Central memory CD8-positive, alpha-beta T cell (primary cell): ENCODE data around the gene SUPT3H.

Source experiments
- ATAC-seq: fragments of 150-1000 bp; cut with Tn5 transposase; replicated peaks from 2 replicates; pipeline ENCODE4 v1.10.0; 2022; ENCODE audit warnings: mild to moderate bottlenecking, moderate FRiP score, moderate number of reproducible peaks; ENCODE audit not compliant: poor library complexity, severe bottlenecking; ENCODE audit errors: extremely low read depth
- DNase-seq, 2 donors: peaks; one replicate each; pipeline ENCODE4 v3.0.0; 2021; ENCODE audit warnings: low spot score in 2 of 2
- H3K27ac Mint-ChIP-seq: one replicate; pipeline ENCODE4 v1.8.0; 2022; ENCODE audit warnings: low read depth, mild to moderate bottlenecking, moderate library complexity, mixed read lengths
- H3K27me3 Mint-ChIP-seq: one replicate; pipeline ENCODE4 v1.8.0; 2022; ENCODE audit warnings: mixed read lengths
- H3K36me3 Mint-ChIP-seq: one replicate; pipeline ENCODE4 v1.8.0; 2022; ENCODE audit warnings: mild to moderate bottlenecking, moderate library complexity, mixed read lengths; ENCODE audit not compliant: insufficient read depth
- H3K4me1 Mint-ChIP-seq: one replicate; pipeline ENCODE4 v1.8.0; 2022; ENCODE audit warnings: mixed read lengths
- H3K4me3 Mint-ChIP-seq: one replicate; pipeline ENCODE4 v1.8.0; 2022; ENCODE audit warnings: mild to moderate bottlenecking, moderate library complexity, mixed read lengths
- H3K9me3 Mint-ChIP-seq: one replicate; pipeline ENCODE4 v1.8.0; 2022; ENCODE audit warnings: mixed read lengths

The SUPT3H gene

DNA sequence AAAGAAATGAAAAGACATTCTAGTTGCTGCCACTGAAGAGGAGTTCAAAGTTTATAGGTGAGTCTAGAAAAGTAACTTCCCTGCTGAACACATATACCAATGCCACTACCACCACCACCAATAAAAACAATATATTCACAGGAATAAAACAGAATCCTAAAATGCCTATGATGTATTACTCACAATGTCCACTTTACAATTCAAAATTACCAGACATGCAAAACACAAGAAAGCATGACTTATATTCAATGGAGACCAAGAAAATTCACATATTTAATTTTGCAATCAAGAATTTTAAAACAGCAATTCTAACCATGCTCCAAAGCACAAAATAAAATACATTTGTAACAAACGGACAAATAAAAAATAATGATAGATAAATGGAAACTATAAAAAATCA, 434.9 kb downstream of the SUPT3H start:
- ATAC-seq (no peak), DNase-seq (no peak)
- Mint-ChIP-seq H3K36me3 (no peaks in the 10 kb centered on the region), H3K4me3 (no peak overlapping the region), H3K4me1 (peaks cover 6% of the 10 kb centered on the region), H3K9me3 (no peaks in the 10 kb centered on the region), H3K27ac (no peak overlapping the region), H3K27me3 (no peaks in the 10 kb centered on the region)

DNA sequence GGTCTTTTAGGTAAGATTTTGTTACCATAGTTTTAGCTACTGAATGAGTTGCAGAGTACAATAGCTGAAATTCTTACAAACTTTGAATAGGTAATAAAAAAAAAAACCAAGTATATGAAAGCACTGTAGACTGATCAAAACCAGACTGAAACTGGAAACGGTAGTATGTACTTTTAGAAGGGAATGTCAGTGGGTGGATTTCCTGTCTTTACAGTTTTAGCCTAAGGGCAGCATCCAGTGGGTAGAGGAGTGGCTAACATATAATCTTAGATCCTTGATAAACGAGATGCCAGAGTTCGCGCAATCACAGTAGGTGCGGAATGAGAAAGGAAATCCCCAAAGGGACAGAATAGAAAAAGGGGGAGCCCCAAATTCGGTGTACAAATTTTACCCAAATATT, 435.5 kb downstream of the SUPT3H start:
- no peak overlapping the region for H3K27ac Mint-ChIP-seq
- peaks cover 6% of the 10 kb centered on the region for H3K4me1 Mint-ChIP-seq
- no peak for DNase-seq
- no peaks in the 10 kb centered on the region for H3K9me3 Mint-ChIP-seq
- no peak for ATAC-seq
- no peaks in the 10 kb centered on the region for H3K27me3 Mint-ChIP-seq
- no peak overlapping the region for H3K4me3 Mint-ChIP-seq
- no peaks in the 10 kb centered on the region for H3K36me3 Mint-ChIP-seq

DNA sequence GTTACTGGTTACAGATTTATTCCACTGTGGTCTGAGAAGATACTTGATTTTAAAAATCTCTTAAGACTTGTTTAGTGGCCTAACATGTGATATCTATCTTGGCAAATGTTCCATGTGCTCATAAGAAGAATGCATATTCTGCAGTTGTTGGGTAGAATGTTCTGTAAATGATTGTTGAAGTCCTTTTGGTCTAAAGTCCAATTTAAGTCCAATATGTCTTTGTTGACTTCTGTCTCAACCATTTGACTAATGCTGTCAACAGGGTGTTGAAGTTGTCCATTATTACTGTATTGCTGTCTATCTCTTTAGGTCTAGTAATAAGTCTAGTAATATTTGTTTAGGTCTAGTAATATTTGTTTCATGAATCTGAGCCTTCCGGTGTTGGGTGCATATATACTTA, 437.4 kb downstream of the SUPT3H start:
- DNase-seq (no peak), ATAC-seq (no peak)
- peaks cover 2% of the 10 kb centered on the region for H3K36me3 Mint-ChIP-seq
- no peaks in the 10 kb centered on the region for H3K27me3 Mint-ChIP-seq
- peaks cover 20% of the 10 kb centered on the region for H3K4me1 Mint-ChIP-seq
- H3K4me3 Mint-ChIP-seq = no peak overlapping the region
- no peaks in the 10 kb centered on the region for H3K9me3 Mint-ChIP-seq
- no peak overlapping the region for H3K27ac Mint-ChIP-seq

DNA sequence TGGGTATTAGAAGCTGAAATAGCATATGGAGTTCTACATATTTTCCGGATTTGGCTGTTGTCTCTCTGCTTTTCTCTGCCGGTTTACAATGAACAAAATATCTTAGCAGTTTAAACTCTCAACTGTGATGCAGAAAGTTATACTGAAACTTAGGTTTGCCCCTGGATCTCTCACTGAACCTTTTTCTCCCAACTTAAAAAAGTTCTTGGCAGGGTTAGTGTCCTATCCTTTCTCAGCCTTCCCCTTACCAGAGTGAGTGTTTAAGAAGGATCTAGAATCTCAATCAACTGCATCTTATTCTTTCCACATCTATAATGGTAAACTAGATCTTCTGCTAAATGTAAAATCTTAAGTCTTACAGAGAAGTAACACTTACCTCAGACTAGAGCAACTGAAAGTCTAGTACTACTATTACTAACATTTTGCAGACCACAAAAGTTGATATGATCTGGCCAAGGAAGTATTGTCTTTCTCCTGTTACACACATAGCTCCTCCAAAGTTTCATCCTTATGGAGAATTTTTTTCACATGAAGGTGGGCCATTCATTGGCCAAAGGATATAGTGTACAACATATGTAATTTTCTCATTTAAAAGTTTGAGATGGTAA, 441.9 kb downstream of the SUPT3H start:
- peaks cover 41% of the 10 kb centered on the region for H3K4me1 Mint-ChIP-seq
- no peaks in the 10 kb centered on the region for H3K9me3 Mint-ChIP-seq
- peaks cover 7% of the 10 kb centered on the region for H3K36me3 Mint-ChIP-seq
- ATAC-seq = peak; percentile 15
- DNase-seq = no peak
- H3K4me3 Mint-ChIP-seq = peak overlapping the region; percentile 55
- peak overlapping the region; percentile 96 for H3K27ac Mint-ChIP-seq
- no peaks in the 10 kb centered on the region for H3K27me3 Mint-ChIP-seq

DNA sequence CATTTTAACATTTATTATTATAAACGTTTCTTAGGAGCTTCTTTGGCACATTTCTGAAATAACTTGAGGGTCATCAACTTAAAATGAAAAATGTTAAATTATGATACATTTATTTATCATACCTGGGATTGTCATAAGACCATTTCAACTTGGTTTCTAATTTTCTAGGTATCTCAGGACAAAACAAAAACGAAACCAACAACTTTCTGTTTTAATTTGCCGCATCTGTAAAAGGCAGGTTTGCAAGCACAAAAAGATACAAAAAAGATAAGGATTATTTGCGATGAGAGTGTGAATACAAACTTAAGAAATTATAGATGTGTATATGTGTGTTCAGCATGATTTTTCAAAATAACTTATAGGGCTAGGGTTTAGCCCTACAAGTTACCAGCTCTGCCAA, 444.6 kb downstream of the SUPT3H start:
- DNase-seq (no peak), ATAC-seq (peak; percentile 48)
- Mint-ChIP-seq H3K27ac (peak overlapping the region; percentile 97), H3K27me3 (no peaks in the 10 kb centered on the region), H3K36me3 (peaks cover 11% of the 10 kb centered on the region), H3K9me3 (peaks cover 4% of the 10 kb centered on the region), H3K4me3 (peak overlapping the region; percentile 77), H3K4me1 (peaks cover 45% of the 10 kb centered on the region)

DNA sequence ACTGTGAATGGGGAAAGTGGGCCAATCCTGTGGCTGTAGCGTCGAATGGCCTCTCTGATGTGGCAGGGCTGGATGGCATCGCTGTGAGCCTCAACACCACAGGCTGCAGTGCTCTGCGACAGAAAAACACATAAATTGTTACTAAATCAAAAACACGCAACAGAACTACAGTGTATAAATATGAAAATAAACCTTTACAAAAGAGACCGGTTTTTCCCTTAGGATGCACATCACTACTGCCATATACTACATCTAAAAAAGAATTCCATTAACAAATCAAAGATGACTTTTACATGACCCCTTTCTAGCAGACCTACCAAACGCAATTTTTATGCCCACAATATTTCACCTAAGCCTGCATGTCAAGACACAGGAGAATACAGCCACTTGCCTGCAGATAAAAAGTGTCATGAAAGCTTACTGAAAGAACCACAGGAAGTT, 445.1 kb downstream of the SUPT3H start:
- Mint-ChIP-seq H3K36me3 (peaks cover 11% of the 10 kb centered on the region), H3K27me3 (no peaks in the 10 kb centered on the region), H3K4me3 (peak overlapping the region; percentile 77), H3K27ac (peak overlapping the region; percentile 97), H3K4me1 (peaks cover 47% of the 10 kb centered on the region), H3K9me3 (peaks cover 6% of the 10 kb centered on the region)
- DNase-seq (peak; percentile 28 to 46), ATAC-seq (peak; percentile 81)

DNA sequence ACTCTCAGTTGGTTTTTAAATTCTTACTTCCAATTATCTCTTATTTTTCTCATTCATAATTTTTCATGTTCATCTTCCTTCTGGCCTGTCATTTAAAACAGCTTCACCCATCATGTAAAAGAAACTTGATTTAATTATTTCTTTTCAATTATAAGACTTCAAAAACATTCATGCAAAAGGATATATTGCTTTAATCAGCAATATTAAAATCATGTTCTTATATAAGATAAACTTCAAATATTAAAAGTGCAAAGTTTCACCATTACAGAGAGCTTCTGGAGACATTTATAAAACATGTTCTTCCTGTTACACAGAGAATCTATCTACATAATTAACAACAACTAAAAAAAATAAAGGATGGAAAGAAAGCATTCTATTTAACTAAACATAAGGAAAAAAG, 446.3 kb downstream of the SUPT3H start:
- peak overlapping the region; percentile 97 for H3K27ac Mint-ChIP-seq
- DNase-seq (no peak), ATAC-seq (no peak)
- peaks cover 11% of the 10 kb centered on the region for H3K36me3 Mint-ChIP-seq
- H3K27me3 Mint-ChIP-seq = no peaks in the 10 kb centered on the region
- peaks cover 43% of the 10 kb centered on the region for H3K4me1 Mint-ChIP-seq
- H3K4me3 Mint-ChIP-seq = peak overlapping the region; percentile 77
- H3K9me3 Mint-ChIP-seq = peaks cover 6% of the 10 kb centered on the region

DNA sequence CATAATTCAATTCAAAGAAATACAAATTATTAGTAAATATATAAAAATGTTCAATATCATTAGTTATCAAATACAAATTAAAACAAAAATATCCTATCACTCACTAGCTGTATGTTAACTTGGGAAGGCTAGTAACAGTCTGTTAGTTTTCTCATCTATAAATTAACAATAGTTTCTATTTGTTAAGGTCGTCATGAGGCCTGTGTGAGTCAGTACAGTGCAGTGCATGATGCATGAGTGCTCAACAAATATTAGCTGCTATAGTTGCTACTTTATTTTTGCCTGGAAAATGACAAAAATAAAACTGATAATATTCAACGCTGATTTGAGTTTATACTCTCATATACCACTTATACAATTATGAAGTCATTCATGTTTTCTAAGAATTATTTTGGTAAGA, 451.2 kb downstream of the SUPT3H start:
- H3K27ac Mint-ChIP-seq = peak overlapping the region; percentile 16
- DNase-seq = no peak
- H3K4me1 Mint-ChIP-seq = peaks cover 41% of the 10 kb centered on the region

DNA sequence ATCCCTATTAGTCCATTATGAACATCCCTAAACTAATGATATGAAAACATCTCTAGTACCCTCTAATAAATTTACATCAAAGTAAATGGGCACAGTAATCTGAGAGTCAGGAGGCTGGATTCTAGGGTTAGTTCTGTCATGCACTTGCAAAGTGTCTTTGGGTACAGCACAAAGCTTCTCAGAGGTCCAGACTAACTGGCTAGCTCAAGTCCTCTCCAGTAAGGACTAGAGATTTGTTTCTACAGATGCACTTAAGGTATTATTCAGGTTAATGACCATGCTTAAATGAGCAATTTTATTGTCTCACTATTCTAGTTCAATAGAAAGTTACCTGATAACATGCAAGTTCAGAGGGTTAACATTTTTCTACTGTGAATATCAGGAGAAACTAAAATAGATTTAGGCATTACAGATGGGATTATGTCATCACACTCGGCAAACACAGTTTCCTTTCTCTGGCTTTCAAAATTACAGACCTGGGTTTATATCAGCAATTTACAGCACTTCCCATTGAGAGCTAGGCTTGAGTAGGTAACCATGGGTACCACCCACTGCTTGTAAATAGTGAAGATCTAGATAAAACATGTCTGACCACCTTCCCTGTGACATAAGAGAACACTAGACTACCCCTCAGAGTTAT, 452.5 kb downstream of the SUPT3H start:
- H3K27ac Mint-ChIP-seq = peak overlapping the region; percentile 98
- peak overlapping the region; percentile 33 for H3K4me3 Mint-ChIP-seq
- no peaks in the 10 kb centered on the region for H3K27me3 Mint-ChIP-seq
- peaks cover 6% of the 10 kb centered on the region for H3K9me3 Mint-ChIP-seq
- peaks cover 44% of the 10 kb centered on the region for H3K4me1 Mint-ChIP-seq
- DNase-seq (peak in 1 of 2 donors; percentile 62), ATAC-seq (peak; percentile 85)
- H3K36me3 Mint-ChIP-seq = peaks cover 10% of the 10 kb centered on the region

More for the DNA sequence above, 451.2 kb downstream of the SUPT3H start:
- Mint-ChIP-seq H3K36me3 (peaks cover 10% of the 10 kb centered on the region), H3K9me3 (peaks cover 6% of the 10 kb centered on the region), H3K4me3 (no peak overlapping the region), H3K27me3 (no peaks in the 10 kb centered on the region)
- ATAC-seq = no peak

DNA sequence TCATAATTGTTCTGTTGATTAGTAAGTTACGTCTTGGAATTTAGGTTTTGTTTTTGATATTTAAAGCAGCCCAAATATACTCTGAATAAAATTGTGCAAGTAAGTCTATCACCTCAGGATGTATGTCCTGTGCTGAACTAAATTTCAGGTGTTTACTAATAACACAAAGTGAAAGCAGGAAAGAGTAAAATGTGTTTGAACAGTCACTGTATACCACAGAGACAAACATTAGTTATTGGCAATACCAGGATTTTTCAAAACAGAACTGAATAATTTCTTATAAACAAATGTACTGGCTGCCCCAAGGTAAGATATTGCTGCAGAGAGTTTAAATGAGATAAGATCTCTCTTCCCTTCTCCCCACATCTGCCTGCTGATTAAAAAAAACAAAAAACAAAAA, 454.3 kb downstream of the SUPT3H start:
- DNase-seq = no peak
- Mint-ChIP-seq H3K27ac (peak overlapping the region; percentile 98), H3K4me1 (peaks cover 43% of the 10 kb centered on the region)

DNA sequence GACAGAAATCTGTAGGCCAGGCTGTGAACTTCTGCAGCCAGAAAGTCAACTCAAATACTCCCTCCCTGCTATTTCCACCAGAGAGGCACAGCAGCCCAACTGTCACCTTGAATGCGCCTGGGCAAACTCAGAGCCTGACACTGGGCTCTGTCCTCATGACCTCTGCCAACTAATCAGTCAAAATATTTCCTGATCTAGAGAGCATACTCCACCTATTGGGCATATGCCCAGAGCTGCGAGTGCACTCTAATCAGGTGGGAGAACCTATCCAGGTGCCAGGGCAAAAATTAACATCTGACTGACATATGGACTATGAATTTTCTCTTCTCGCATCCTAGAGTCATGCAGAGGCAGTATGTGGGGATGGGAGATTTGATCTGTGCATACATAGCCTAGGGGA, 455.9 kb downstream of the SUPT3H start:
- ATAC-seq = peak; percentile 6
- Mint-ChIP-seq H3K36me3 (peaks cover 6% of the 10 kb centered on the region), H3K4me3 (peak overlapping the region; percentile 69), H3K4me1 (peaks cover 37% of the 10 kb centered on the region), H3K27me3 (no peaks in the 10 kb centered on the region), H3K9me3 (no peaks in the 10 kb centered on the region), H3K27ac (peak overlapping the region; percentile 98)
- no peak for DNase-seq

More for the DNA sequence above, 454.3 kb downstream of the SUPT3H start:
- H3K27me3 Mint-ChIP-seq = no peaks in the 10 kb centered on the region
- ATAC-seq = peak; percentile 70
- peaks cover 8% of the 10 kb centered on the region for H3K36me3 Mint-ChIP-seq
- H3K9me3 Mint-ChIP-seq = peaks cover 5% of the 10 kb centered on the region
- peak overlapping the region; percentile 59 for H3K4me3 Mint-ChIP-seq

DNA sequence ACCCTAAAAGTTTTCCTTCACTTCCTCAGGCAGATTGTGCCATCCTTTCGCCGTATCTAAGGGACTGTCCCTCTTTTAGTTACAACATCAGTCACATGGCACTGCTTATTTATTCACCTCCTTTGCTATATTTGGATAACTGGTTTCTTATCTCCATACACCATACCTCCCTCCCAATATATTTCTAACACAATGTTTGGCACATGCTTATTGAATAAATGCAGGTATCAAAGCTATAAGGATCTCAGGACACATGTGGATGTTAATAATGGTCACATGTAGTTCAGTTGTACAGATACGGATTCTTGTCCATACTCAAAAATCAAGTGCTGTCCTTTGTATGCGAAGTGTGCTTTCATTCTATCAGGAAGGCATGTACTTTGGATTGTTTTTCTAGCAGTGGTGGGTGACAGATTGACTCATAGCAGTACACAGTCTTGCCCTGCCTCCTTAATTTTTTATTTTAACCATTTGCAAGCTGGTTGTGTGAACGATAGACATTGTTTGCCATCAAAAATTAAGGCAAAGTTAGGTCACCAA, 456.7 kb downstream of the SUPT3H start:
- Mint-ChIP-seq H3K4me3 (peak overlapping the region; percentile 69), H3K4me1 (peaks cover 37% of the 10 kb centered on the region), H3K27ac (peak overlapping the region; percentile 98), H3K27me3 (no peaks in the 10 kb centered on the region), H3K9me3 (no peaks in the 10 kb centered on the region), H3K36me3 (peaks cover 6% of the 10 kb centered on the region)
- ATAC-seq = no peak
- no peak for DNase-seq
